Activated CD4-positive, alpha-beta T cell treated with anti-CD3 and anti-CD28 coated beads, Interleukin-2, amount 10 ng/mL, durations not matched to agents 24 days and 14 days (primary cell): ENCODE measurements around the gene GPX6. TPM values are rescaled to one million over a fixed set of nuclear protein-coding genes. Genes with fewer than 3 reads are reported as not detected.
"Not testable (repeated sequence)": the region's sequence is repeated elsewhere in the genome, so short reads cannot be mapped to it uniquely, and the experiment has no call there.

Experiments
- DNase-seq: peaks from one replicate; pipeline ENCODE4 v3.0.0; 2022
- H3K27ac Mint-ChIP-seq: one replicate; pipeline ENCODE4 v1.8.0; 2022; ENCODE audit warnings: mild to moderate bottlenecking, mixed read lengths
- H3K27me3 Mint-ChIP-seq: one replicate; pipeline ENCODE4 v1.8.0; 2022; ENCODE audit warnings: mixed read lengths
- H3K36me3 Mint-ChIP-seq: one replicate; pipeline ENCODE4 v1.8.0; 2022; ENCODE audit warnings: low read depth, mild to moderate bottlenecking, mixed read lengths
- H3K4me1 Mint-ChIP-seq: one replicate; pipeline ENCODE4 v1.8.0; 2021; ENCODE audit warnings: mixed read lengths
- H3K4me3 Mint-ChIP-seq: one replicate; pipeline ENCODE4 v1.8.0; 2022; ENCODE audit warnings: mild to moderate bottlenecking, moderate library complexity, mixed read lengths
- H3K9me3 Mint-ChIP-seq: one replicate; pipeline ENCODE4 v1.8.0; 2021; ENCODE audit warnings: mixed read lengths
- intact Hi-C: fragments of 100-400 bp; cut with micrococcal nuclease; formaldehyde crosslinking; loops from one replicate; pipeline ENCODE4 v1.15.1; 2023
- total RNA-seq: library from RNA; stranded (reverse); gene quantifications from 2 replicates; pipeline ENCODE4 v1.2.3, GENCODE V29; 2022

GPX6 gene
- total RNA-seq, result not detected in 2 replicates

DNA sequence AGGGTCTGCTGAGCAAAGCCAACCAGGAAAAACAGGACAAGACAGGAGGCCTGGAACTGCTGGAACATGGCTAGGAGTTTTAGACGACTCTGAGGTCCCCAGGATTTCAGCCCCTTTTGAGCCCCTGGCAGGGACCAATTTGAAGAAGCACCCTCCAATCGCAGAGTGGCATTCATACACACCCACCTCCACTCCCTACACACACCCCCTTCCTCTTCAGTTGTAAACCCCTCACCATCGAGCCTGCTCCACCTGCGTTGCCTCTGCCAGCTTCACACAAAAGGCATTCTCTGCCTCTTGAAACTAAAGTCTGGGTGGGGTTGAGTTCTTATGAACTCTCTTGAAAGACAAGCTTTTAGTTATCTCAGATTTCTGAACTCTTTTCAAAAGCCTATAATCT is at the start of gene GPX6:
TSS of gene GPX6 (minus strand) at position 118 of the 400 bp plus-strand sequence. CDS start at position 68, 50 bp downstream.
- H3K27ac Mint-ChIP-seq, result no peak within 1 kb of the TSS
- no peaks in the 10 kb centered on the region for H3K4me1 Mint-ChIP-seq
- no peak within 1 kb of the TSS for H3K4me3 Mint-ChIP-seq
- no peak for DNase-seq
- H3K36me3 Mint-ChIP-seq, result no peaks in the 10 kb centered on the region
- intact Hi-C loops, result no loop called here
- H3K9me3 Mint-ChIP-seq, result no peaks in the 10 kb centered on the region
- peaks cover 40% of the 10 kb centered on the region for H3K27me3 Mint-ChIP-seq

GRCh38 chr6:28563430-28564095 is 48.0 kb upstream of the GPX6 start:
- no peaks in the 10 kb centered on the region for H3K4me1 Mint-ChIP-seq
- H3K27ac Mint-ChIP-seq, result no peak overlapping the region
- H3K4me3 Mint-ChIP-seq, result no peak overlapping the region
- H3K27me3 Mint-ChIP-seq, result peaks cover 46% of the 10 kb centered on the region
- no peak for DNase-seq
- H3K9me3 Mint-ChIP-seq, result no peaks in the 10 kb centered on the region
- intact Hi-C loops, result no loop called here
- H3K36me3 Mint-ChIP-seq, result no peaks in the 10 kb centered on the region

DNA sequence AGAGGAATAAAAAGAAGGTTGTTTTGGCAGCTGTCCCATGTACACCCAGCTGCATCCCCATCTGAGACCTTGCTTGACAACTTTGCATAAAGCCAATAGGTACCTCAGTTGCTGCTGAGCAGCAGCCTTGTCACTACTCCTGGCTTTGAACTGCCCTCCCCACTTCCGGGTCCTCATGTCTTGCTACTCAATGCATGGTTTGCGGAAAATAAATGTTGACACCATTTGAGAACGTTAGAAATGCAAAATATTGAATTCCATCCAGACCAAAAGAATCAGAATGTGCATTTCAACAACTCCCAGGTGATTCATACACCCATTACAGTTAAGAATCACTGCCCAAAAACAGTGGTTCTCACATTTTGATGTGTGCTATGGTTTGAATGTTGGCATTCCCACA is 43.0 kb upstream of the GPX6 start:
- no peak overlapping the region for H3K4me3 Mint-ChIP-seq
- H3K27ac Mint-ChIP-seq, result no peak overlapping the region
- H3K36me3 Mint-ChIP-seq, result no peaks in the 10 kb centered on the region
- H3K4me1 Mint-ChIP-seq, result peaks cover 6% of the 10 kb centered on the region
- DNase-seq, result no peak
- peaks cover 50% of the 10 kb centered on the region for H3K27me3 Mint-ChIP-seq
- H3K9me3 Mint-ChIP-seq, result no peaks in the 10 kb centered on the region
- intact Hi-C loops, result no loop called here

DNA sequence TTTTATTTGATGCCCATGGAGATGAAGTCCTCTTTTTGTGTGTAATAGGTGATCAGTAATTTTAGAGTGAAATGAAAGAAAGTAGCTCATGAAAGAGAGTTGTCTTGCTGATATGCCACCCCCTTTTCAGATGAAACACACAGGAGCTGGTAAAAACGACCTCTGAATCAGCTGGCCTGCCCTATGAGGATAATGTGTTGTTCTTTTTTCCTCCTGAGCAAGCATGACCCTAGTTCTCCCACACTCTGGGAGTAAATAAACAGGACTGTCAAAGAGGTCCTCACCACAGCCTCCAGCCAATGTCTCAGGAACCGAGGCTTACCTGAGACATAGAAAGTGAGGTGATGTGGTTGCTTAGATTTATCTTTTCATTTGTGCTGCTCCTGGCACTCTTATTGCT is 39.5 kb upstream of the GPX6 start:
- H3K4me3 Mint-ChIP-seq, result no peak overlapping the region
- H3K27me3 Mint-ChIP-seq, result peaks cover 61% of the 10 kb centered on the region
- peaks cover 4% of the 10 kb centered on the region for H3K9me3 Mint-ChIP-seq

DNA sequence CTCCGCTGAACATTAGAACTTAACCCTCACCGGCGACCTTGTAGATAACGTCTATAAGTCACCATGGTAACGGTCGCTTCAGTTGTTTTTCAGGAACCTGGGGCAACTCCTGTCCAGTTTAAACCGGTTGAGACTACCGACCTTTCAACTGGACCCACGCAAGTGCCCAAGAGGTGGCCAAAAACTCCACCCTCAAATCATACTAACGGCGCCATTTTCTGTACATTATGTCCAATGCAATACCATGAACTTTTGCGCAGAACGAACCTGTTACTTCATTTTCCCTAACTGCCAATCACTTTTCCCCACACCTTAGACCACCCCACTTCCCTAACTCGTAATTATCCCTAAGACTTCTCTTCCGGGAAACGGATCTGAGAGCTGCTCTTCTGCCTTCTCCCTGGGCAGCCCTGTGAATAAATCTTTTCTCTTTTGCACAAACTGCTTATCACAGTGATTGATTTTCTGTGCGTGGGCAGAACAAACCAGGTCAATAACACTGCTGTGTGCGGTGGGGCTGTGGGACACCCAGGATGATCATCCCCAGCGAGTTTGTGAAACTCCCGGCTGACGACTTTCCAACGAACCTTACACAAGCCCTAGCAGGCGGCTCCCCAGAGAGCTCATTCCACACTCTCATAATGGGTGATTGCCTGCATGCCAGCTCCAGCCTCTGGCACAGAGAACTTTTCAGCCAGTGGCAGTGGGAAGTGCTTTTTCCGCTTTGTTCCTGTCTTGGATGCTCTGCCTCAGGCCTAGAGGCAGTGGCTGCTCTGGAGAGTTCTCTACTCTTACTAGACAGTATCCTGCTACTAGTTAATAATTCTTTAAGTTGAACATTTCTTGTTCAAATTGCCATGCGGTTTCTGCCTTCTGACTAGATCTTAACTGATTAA is 38.6 kb upstream of the GPX6 start:
- Mint-ChIP-seq H3K9me3 (peaks cover 4% of the 10 kb centered on the region), H3K27me3 (peaks cover 60% of the 10 kb centered on the region), H3K4me1 (peaks cover 10% of the 10 kb centered on the region), H3K36me3 (no peaks in the 10 kb centered on the region), H3K27ac (no peak overlapping the region), H3K4me3 (no peak overlapping the region)
- intact Hi-C loops, result no loop called here
- DNase-seq, result no peak

More for the DNA sequence above, 39.5 kb upstream of the GPX6 start:
- no peaks in the 10 kb centered on the region for H3K36me3 Mint-ChIP-seq
- no peak overlapping the region for H3K27ac Mint-ChIP-seq
- peaks cover 10% of the 10 kb centered on the region for H3K4me1 Mint-ChIP-seq
- DNase-seq, result no peak
- intact Hi-C loops, result no loop called here

DNA sequence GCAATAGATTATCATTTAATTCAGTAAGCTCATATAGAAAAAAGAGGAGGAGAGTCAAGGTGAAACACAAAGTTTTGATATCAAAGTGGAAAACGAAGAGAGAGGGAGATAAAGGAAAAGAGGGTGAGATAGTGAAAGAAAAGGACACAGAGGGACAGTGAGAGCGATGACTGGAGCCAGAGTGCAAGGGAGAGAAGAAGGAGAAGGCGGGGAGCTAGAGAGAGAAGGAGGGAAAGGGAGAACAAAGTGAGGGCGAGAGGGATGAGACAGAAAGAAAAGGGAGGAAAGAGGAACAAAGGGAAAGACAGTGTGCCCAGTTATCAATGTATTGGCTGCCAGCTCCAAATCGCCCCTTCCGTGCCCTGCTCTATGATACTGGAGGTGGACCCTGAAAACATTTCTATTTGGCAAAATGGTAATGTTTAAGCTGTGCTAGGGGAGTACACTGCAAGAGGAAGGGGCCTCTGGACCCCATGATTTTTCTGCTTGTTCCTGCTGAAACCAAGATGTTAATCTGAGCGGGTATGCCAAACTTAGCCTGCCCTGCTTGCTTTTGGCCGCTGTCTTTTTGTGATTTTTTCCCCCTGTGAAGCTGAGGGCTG is 37.9 kb upstream of the GPX6 start:
- H3K27ac Mint-ChIP-seq, result no peak overlapping the region
- H3K4me1 Mint-ChIP-seq, result peaks cover 10% of the 10 kb centered on the region
- H3K4me3 Mint-ChIP-seq, result no peak overlapping the region
- no peak for DNase-seq
- peaks cover 63% of the 10 kb centered on the region for H3K27me3 Mint-ChIP-seq
- H3K36me3 Mint-ChIP-seq, result no peaks in the 10 kb centered on the region
- intact Hi-C loops, result no loop called here
- peaks cover 4% of the 10 kb centered on the region for H3K9me3 Mint-ChIP-seq

GRCh38 chr6:28551891-28552666 is 36.5 kb upstream of the GPX6 start:
- Mint-ChIP-seq H3K27me3 (peaks cover 66% of the 10 kb centered on the region), H3K4me1 (peaks cover 10% of the 10 kb centered on the region), H3K4me3 (no peak overlapping the region), H3K36me3 (no peaks in the 10 kb centered on the region), H3K27ac (no peak overlapping the region), H3K9me3 (peaks cover 5% of the 10 kb centered on the region)
- intact Hi-C loops, result no loop called here
- no peak for DNase-seq

GRCh38 chr6:28547003-28547402 is 31.4 kb upstream of the GPX6 start:
- H3K36me3 Mint-ChIP-seq, H3K9me3 Mint-ChIP-seq, DNase-seq, H3K27ac Mint-ChIP-seq, intact Hi-C loops, H3K4me3 Mint-ChIP-seq: not testable (repeated sequence)
- Mint-ChIP-seq H3K27me3 (peaks cover 60% of the 10 kb centered on the region), H3K4me1 (peaks cover 18% of the 10 kb centered on the region)

DNA sequence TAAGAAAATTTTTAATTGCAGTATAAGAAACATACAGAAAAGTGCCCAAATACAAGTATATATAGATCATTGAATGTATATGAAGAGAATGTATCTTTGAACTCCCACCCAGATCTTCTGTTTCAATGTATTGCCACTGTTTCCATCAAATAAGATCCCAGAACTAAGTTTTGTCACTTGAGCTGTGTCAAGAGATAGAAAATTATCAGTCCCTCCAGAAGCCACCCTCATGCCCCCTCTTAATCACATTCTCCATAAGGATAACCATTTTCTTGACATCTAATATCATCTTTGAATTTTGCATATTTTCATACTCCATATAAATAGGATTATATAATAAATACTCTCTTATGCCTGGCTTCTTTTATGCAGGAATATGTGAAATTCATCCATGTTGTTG is 30.4 kb upstream of the GPX6 start:
- intact Hi-C loops, result no loop called here

DNA sequence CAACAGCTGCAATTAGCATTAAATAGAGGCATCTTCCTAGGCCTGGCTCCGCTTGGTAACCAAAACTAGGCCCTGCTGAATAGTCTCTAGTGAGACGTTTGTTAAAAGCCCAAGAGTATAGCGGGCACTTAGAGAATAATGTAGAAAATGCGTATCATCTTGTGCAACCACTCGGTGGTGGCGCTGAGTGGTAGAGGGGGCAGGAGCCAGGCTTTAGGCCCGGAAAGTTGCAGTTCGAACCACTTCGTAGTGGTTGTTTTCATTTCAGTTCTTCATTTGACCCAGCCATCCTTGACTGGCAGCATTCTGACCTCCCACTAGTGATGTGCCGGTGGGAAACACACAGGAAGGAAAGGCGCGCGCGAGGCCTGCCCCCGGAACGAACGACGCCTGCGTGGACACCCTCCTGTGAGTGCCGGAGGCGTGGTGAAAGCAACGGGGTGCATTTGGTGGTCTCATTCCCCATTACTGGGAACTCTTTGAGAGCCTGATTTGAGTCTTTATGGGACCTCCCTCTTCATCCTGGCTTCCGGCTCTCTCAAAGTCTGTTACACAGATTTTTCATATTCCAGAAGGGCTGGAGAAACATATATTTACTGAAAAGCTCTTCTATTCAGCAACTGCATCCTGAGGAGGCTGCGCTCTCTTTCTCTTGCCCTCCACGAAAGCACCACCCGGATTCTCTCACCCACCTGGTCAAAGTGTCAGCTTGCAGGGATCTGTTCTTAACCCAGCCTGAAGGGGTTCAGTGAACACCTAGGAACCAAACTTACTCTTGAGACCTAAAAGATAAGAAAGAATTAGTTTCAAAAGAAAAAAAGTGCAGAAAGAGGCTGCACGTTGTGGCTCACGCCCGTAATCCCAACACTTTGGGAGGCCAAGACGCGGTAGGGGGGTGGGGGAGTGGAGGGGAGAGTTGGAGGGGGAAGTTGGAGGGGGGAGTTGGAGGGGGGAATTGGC is 28.3 kb upstream of the GPX6 start:
- intact Hi-C loops, result loop anchor here (1.0 to 2.0 kb wide), 2 partner anchors 43 to 53 kb away; a partner anchor contains a TSS
- no peak overlapping the region for H3K27ac Mint-ChIP-seq
- H3K27me3 Mint-ChIP-seq, result peaks cover 61% of the 10 kb centered on the region
- no peaks in the 10 kb centered on the region for H3K36me3 Mint-ChIP-seq
- peaks cover 17% of the 10 kb centered on the region for H3K9me3 Mint-ChIP-seq
- peak; percentile 68 for DNase-seq
- peak overlapping the region; percentile 80 for H3K4me3 Mint-ChIP-seq
- peaks cover 18% of the 10 kb centered on the region for H3K4me1 Mint-ChIP-seq

More for the DNA sequence above, 30.4 kb upstream of the GPX6 start:
- H3K36me3 Mint-ChIP-seq, result no peaks in the 10 kb centered on the region
- peaks cover 59% of the 10 kb centered on the region for H3K27me3 Mint-ChIP-seq
- no peak overlapping the region for H3K4me3 Mint-ChIP-seq
- peaks cover 13% of the 10 kb centered on the region for H3K9me3 Mint-ChIP-seq
- no peak for DNase-seq
- peaks cover 18% of the 10 kb centered on the region for H3K4me1 Mint-ChIP-seq
- H3K27ac Mint-ChIP-seq, result no peak overlapping the region

- Mint-ChIP-seq H3K36me3 (no peaks in the 10 kb centered on the region), H3K4me3 (peak overlapping the region; percentile 83), H3K27ac (peak overlapping the region; percentile 48), H3K27me3 (peaks cover 63% of the 10 kb centered on the region), H3K9me3 (peaks cover 17% of the 10 kb centered on the region), H3K4me1 (peaks cover 18% of the 10 kb centered on the region)
- intact Hi-C loops, result loop anchor here (1.0 to 2.0 kb wide), 3 partner anchors 45 to 143 kb away; partner anchors contain the start of gene ZSCAN12
- DNase-seq, result peak; percentile 84
These were observed 27.1 kb upstream of the GPX6 start for GRCh38 chr6:28542440-28543296.

- Mint-ChIP-seq H3K9me3 (peaks cover 15% of the 10 kb centered on the region), H3K27ac (no peak overlapping the region), H3K4me1 (peaks cover 22% of the 10 kb centered on the region), H3K27me3 (peaks cover 64% of the 10 kb centered on the region), H3K36me3 (no peaks in the 10 kb centered on the region), H3K4me3 (peak overlapping the region; percentile 83)
- no peak for DNase-seq
- intact Hi-C loops, result loop anchor here (1.0 to 2.0 kb wide), 2 partner anchors 51 to 143 kb away; partner anchors contain the start of gene ZSCAN12
These were observed 26.4 kb upstream of the GPX6 start for GRCh38 chr6:28541996-28542395.
